ENCODE data around the gene TECPR2.

The TECPR2 gene

GRCh38 chr14:102370305-102370809 is 7.6 kb downstream of the TECPR2 start:
- no peak for TF ChIP-seq SIN3A (IDR thresholded peaks at IDR 0.05; ENCODE audit: borderline replicate concordance, insufficient read depth, low read length)
- TF ChIP-seq POLR2AphosphoS5 (IDR thresholded peaks at IDR 0.05; ENCODE audit: low read depth, low read length), result no peak
- no peak for TF ChIP-seq TAF1 (IDR thresholded peaks at IDR 0.05; ENCODE audit: borderline replicate concordance, insufficient read depth, low read length)
- TF ChIP-seq FOXP2 (optimal IDR thresholded peaks at IDR 0.05; ENCODE audit: borderline replicate concordance, extremely low read depth, extremely low read length, insufficient read depth), result no peak

- TF ChIP-seq FOXP2 (optimal IDR thresholded peaks at IDR 0.05; ENCODE audit: borderline replicate concordance, extremely low read depth, extremely low read length, insufficient read depth) (no peak), SIN3A (IDR thresholded peaks at IDR 0.05; ENCODE audit: borderline replicate concordance, insufficient read depth, low read length) (no peak), POLR2AphosphoS5 (IDR thresholded peaks at IDR 0.05; ENCODE audit: low read depth, low read length) (no peak), TAF1 (IDR thresholded peaks at IDR 0.05; ENCODE audit: borderline replicate concordance, insufficient read depth, low read length) (no peak)
- TF ChIP-seq, protein P1, sequence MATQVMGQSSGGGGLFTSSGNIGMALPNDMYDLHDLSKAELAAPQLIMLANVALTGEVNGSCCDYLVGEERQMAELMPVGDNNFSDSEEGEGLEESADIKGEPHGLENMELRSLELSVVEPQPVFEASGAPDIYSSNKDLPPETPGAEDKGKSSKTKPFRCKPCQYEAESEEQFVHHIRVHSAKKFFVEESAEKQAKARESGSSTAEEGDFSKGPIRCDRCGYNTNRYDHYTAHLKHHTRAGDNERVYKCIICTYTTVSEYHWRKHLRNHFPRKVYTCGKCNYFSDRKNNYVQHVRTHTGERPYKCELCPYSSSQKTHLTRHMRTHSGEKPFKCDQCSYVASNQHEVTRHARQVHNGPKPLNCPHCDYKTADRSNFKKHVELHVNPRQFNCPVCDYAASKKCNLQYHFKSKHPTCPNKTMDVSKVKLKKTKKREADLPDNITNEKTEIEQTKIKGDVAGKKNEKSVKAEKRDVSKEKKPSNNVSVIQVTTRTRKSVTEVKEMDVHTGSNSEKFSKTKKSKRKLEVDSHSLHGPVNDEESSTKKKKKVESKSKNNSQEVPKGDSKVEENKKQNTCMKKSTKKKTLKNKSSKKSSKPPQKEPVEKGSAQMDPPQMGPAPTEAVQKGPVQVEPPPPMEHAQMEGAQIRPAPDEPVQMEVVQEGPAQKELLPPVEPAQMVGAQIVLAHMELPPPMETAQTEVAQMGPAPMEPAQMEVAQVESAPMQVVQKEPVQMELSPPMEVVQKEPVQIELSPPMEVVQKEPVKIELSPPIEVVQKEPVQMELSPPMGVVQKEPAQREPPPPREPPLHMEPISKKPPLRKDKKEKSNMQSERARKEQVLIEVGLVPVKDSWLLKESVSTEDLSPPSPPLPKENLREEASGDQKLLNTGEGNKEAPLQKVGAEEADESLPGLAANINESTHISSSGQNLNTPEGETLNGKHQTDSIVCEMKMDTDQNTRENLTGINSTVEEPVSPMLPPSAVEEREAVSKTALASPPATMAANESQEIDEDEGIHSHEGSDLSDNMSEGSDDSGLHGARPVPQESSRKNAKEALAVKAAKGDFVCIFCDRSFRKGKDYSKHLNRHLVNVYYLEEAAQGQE (IDR thresholded peaks at IDR 0.05; ENCODE audit: insufficient read depth in 1 of 2, low read depth in 2 of 2, low read length in 2 of 2), result no peak
Observed at GRCh38 chr14:102371361-102371760, 8.6 kb downstream of the TECPR2 start.

GRCh38 chr14:102373110-102373509 is 10.4 kb downstream of the TECPR2 start:
- TF ChIP-seq TAF1 (IDR thresholded peaks at IDR 0.05; ENCODE audit: borderline replicate concordance, insufficient read depth, low read length) (no peak), FOXP2 (optimal IDR thresholded peaks at IDR 0.05; ENCODE audit: borderline replicate concordance, extremely low read depth, extremely low read length, insufficient read depth) (no peak), SIN3A (IDR thresholded peaks at IDR 0.05; ENCODE audit: borderline replicate concordance, insufficient read depth, low read length) (no peak), POLR2AphosphoS5 (IDR thresholded peaks at IDR 0.05; ENCODE audit: low read depth, low read length) (no peak)
- TF ChIP-seq, protein P1 (IDR thresholded peaks at IDR 0.05; ENCODE audit: insufficient read depth in 1 of 2, low read depth in 2 of 2, low read length in 2 of 2), result no peak

GRCh38 chr14:102374264-102374663 is 11.5 kb downstream of the TECPR2 start:
- TF ChIP-seq TAF1 (IDR thresholded peaks at IDR 0.05; ENCODE audit: borderline replicate concordance, insufficient read depth, low read length) (no peak), FOXP2 (optimal IDR thresholded peaks at IDR 0.05; ENCODE audit: borderline replicate concordance, extremely low read depth, extremely low read length, insufficient read depth) (no peak), POLR2AphosphoS5 (IDR thresholded peaks at IDR 0.05; ENCODE audit: low read depth, low read length) (no peak), SIN3A (IDR thresholded peaks at IDR 0.05; ENCODE audit: borderline replicate concordance, insufficient read depth, low read length) (no peak)
- TF ChIP-seq, protein P1 (IDR thresholded peaks at IDR 0.05; ENCODE audit: insufficient read depth in 1 of 2, low read depth in 2 of 2, low read length in 2 of 2), result no peak

GRCh38 chr14:102375119-102375518 is 12.4 kb downstream of the TECPR2 start:
- TF ChIP-seq FOXP2 (optimal IDR thresholded peaks at IDR 0.05; ENCODE audit: borderline replicate concordance, extremely low read depth, extremely low read length, insufficient read depth) (no peak), POLR2AphosphoS5 (IDR thresholded peaks at IDR 0.05; ENCODE audit: low read depth, low read length) (no peak), SIN3A (IDR thresholded peaks at IDR 0.05; ENCODE audit: borderline replicate concordance, insufficient read depth, low read length) (no peak), TAF1 (IDR thresholded peaks at IDR 0.05; ENCODE audit: borderline replicate concordance, insufficient read depth, low read length) (no peak)
- TF ChIP-seq, protein P1 (IDR thresholded peaks at IDR 0.05; ENCODE audit: insufficient read depth in 1 of 2, low read depth in 2 of 2, low read length in 2 of 2), result no peak
